Measurements from ENCODE around the gene MCC. TPM values are rescaled to one million over a fixed set of nuclear protein-coding genes. Genes with fewer than 3 reads are reported as not detected.

MCC gene
- total and polyA plus RNA-seq, 2 donors (not counting 1 experiment from before 2014, with no cell fraction given) = 3.2 to 41.3 TPM

DNA sequence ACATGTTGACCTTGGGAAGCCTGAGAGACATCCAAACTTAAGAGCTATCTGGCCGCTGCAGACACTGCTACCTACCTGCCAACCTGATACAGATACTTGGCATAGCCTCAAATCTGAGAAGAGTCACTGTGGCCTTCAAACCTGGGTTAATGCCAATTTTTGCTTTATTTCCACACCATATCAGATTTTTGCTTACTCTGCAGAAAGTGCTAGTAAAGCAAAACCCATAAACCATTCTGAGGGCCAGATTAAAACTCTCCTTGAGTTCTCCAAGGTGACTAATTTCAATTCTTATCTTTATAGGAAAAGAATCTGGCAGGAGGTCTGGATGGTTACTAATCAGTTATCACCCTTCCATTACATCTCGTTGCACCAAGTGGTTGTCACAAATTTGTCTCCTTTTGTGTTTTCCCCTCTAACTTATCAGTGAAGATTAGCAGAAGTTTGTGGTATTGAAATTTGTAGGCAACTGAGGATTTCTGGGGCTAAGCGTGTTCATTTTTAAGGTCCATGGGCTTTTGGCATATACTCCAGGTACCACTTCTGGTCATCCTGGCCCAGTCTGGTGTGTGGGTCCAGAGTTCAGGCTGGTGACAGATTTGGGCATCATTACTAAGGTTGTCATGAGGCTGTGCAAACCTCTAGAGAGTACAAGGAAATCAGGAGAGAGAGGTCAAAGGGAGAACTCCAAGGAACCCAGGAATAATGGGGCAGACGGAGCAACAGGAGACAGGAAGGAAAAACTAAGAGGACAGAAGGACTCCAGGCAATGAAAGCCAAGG is 231.4 kb downstream of the MCC start:
- DNase-seq (ENCODE audit: low read depth in 2 of 2) = no peak
- Histone ChIP-seq H3K9me3 (ENCODE audit: control insufficient read depth, insufficient read depth, low read depth, low read length) (no peaks in the 10 kb centered on the region), H4K20me1 (ENCODE audit: control insufficient read depth, extremely low read depth, insufficient read depth, low read length) (no peaks in the 10 kb centered on the region), H3K4me3 (replicated peaks in 1 of 4; ENCODE audit: control extremely low read depth in 1 of 4, insufficient read depth in 1 of 4, low read depth in 3 of 4, low read length in 4 of 4) (no peak overlapping the region), H3K79me2 (ENCODE audit: control insufficient read depth, insufficient read depth, low read length) (no peaks in the 10 kb centered on the region), H3K9ac (ENCODE audit: insufficient read depth, low read length) (no peak overlapping the region), H3K36me3 (ENCODE audit: control insufficient read depth, insufficient read depth, low read length) (no peaks in the 10 kb centered on the region), H3K27ac (ENCODE audit: insufficient read depth, low read length) (no peak overlapping the region), H3K4me1 (ENCODE audit: control insufficient read depth, extremely low read depth, insufficient read depth, low read length) (no peaks in the 10 kb centered on the region), H2AFZ (ENCODE audit: low read length) (no peak overlapping the region), H3K27me3 (ENCODE audit: control insufficient read depth, insufficient read depth, low read length) (no peaks in the 10 kb centered on the region), H3K4me2 (ENCODE audit: extremely low read depth, insufficient read depth, low read length) (no peak overlapping the region)
- TF ChIP-seq CTCF (conservative IDR thresholded peaks at IDR 0.05 in 1 of 2, IDR thresholded peaks at IDR 0.05 in 1 of 2; ENCODE audit: low read depth in 1 of 2, low read length in 2 of 2) = no peak
- no peak for TF ChIP-seq EZH2 (IDR thresholded peaks at IDR 0.05; ENCODE audit: low read length, missing control alignments)

DNA sequence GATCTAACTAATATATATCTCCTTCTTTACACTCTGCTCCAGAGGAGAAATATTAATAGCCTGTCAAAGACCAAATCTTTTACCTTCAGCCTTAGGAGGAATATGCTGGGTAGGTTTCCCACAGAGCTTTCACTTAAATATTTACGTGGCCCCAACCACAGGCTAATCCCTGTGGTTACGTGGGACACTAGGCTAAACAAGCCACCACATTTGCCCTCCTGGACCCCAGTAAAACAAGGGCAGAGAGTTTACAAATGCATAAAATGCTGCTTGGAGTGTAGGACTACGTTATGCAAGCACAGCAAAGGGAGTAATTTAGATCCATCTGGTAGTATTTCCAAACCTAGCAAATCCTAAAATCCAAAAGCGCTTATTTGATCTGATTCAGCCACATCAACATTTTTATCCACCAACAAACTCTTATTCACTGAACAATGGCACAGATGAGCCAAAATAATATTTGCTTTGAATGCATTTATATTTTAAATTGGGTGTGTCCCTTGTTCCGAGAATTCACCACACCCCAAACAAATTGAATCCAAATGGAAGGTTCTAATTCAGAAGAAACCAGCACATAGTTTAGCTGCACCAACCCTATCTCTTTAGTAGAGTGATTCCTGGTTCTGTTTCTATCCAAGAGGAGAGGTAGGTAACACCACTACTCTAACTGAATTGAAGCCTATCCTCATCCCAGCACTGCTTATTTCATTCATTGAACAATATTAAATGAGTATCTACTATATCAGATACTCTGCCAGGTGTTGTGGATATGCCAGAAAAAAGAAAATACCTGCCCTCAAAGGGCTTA is 232.5 kb downstream of the MCC start:
- Histone ChIP-seq H3K4me1 (ENCODE audit: control insufficient read depth, extremely low read depth, insufficient read depth, low read length) (peaks cover 2% of the 10 kb centered on the region), H3K27me3 (ENCODE audit: control insufficient read depth, insufficient read depth, low read length) (no peaks in the 10 kb centered on the region), H3K9me3 (ENCODE audit: control insufficient read depth, insufficient read depth, low read depth, low read length) (no peaks in the 10 kb centered on the region), H3K27ac (ENCODE audit: insufficient read depth, low read length) (no peak overlapping the region), H3K4me3 (replicated peaks in 1 of 4; ENCODE audit: control extremely low read depth in 1 of 4, insufficient read depth in 1 of 4, low read depth in 3 of 4, low read length in 4 of 4) (no peak overlapping the region), H3K36me3 (ENCODE audit: control insufficient read depth, insufficient read depth, low read length) (no peaks in the 10 kb centered on the region), H3K4me2 (ENCODE audit: extremely low read depth, insufficient read depth, low read length) (no peak overlapping the region), H2AFZ (ENCODE audit: low read length) (no peak overlapping the region), H3K9ac (ENCODE audit: insufficient read depth, low read length) (no peak overlapping the region), H3K79me2 (ENCODE audit: control insufficient read depth, insufficient read depth, low read length) (no peaks in the 10 kb centered on the region), H4K20me1 (ENCODE audit: control insufficient read depth, extremely low read depth, insufficient read depth, low read length) (no peaks in the 10 kb centered on the region)
- TF ChIP-seq CTCF (conservative IDR thresholded peaks at IDR 0.05 in 1 of 2, IDR thresholded peaks at IDR 0.05 in 1 of 2; ENCODE audit: low read depth in 1 of 2, low read length in 2 of 2) (no peak), EZH2 (IDR thresholded peaks at IDR 0.05; ENCODE audit: low read length, missing control alignments) (no peak)
- no peak for DNase-seq (ENCODE audit: low read depth in 2 of 2)

DNA sequence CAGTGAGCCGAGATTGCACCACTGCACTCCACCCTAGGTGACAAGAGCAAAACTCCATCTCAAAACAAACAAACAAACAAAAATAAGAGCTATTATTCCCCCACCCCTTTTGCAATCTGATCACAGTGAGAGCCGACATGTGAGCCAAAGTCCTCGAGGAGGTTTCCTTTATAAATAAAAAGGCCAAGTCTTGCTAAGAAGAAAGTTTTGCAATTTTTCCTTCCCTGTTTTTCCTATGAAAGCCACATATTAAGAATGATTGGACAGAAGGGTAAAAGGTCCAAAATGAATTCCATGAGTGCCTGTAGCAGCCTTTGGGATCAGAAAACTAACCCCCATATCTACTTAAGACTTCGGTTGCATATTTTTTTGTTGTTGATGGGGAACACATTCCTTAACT is 233.1 kb downstream of the MCC start:
- peaks cover 4% of the 10 kb centered on the region for H3K4me1 ChIP-seq (ENCODE audit: control insufficient read depth, extremely low read depth, insufficient read depth, low read length)
- H3K4me2 ChIP-seq (ENCODE audit: extremely low read depth, insufficient read depth, low read length) = no peak overlapping the region
- no peaks in the 10 kb centered on the region for H3K79me2 ChIP-seq (ENCODE audit: control insufficient read depth, insufficient read depth, low read length)

More for the DNA sequence above, 233.1 kb downstream of the MCC start:
- no peaks in the 10 kb centered on the region for H3K27me3 ChIP-seq (ENCODE audit: control insufficient read depth, insufficient read depth, low read length)
- no peak overlapping the region for H2AFZ ChIP-seq (ENCODE audit: low read length)
- TF ChIP-seq EZH2 (IDR thresholded peaks at IDR 0.05; ENCODE audit: low read length, missing control alignments) (no peak), CTCF (conservative IDR thresholded peaks at IDR 0.05 in 1 of 2, IDR thresholded peaks at IDR 0.05 in 1 of 2; ENCODE audit: low read depth in 1 of 2, low read length in 2 of 2) (no peak)
- H4K20me1 ChIP-seq (ENCODE audit: control insufficient read depth, extremely low read depth, insufficient read depth, low read length) = no peaks in the 10 kb centered on the region
- H3K9me3 ChIP-seq (ENCODE audit: control insufficient read depth, insufficient read depth, low read depth, low read length) = no peaks in the 10 kb centered on the region
- no peak overlapping the region for H3K27ac ChIP-seq (ENCODE audit: insufficient read depth, low read length)
- peak in 1 of 2 donors; percentile 34 for DNase-seq (ENCODE audit: low read depth in 2 of 2)
- no peak overlapping the region for H3K9ac ChIP-seq (ENCODE audit: insufficient read depth, low read length)
- H3K36me3 ChIP-seq (ENCODE audit: control insufficient read depth, insufficient read depth, low read length) = no peaks in the 10 kb centered on the region
- no peak overlapping the region for H3K4me3 ChIP-seq (replicated peaks in 1 of 4; ENCODE audit: control extremely low read depth in 1 of 4, insufficient read depth in 1 of 4, low read depth in 3 of 4, low read length in 4 of 4)
